HepG2 (cell line): ENCODE results near the gene CDK9. TPM values are rescaled to one million over a fixed set of nuclear protein-coding genes. Genes with fewer than 3 reads are reported as not detected.

Experiments used
- ATAD3A ChIP-seq: sonication (generic); formaldehyde crosslinking; IDR thresholded peaks from 2 replicates; pipeline ENCODE4 v1.4.0; 2020; ENCODE audit warnings: missing genetic modification reagents
- MBD4 ChIP-seq: IDR thresholded peaks from 2 replicates; pipeline ENCODE4 v1.6.1; 2012; ENCODE audit warnings: low read length, inconsistent platforms, borderline replicate concordance
- NFYB ChIP-seq: sonication (generic); formaldehyde crosslinking; IDR thresholded peaks from 2 replicates; pipeline ENCODE4 v1.4.0; 2020; ENCODE audit warnings: missing genetic modification reagents
- NR1H2 ChIP-seq: sonication (generic); formaldehyde crosslinking; IDR thresholded peaks from 2 replicates; pipeline ENCODE4 v1.8.1; 2022; ENCODE audit warnings: low read depth, missing genetic modification reagents, borderline replicate concordance
- SNRNP70 ChIP-seq: fragments of 200-400 bp; formaldehyde crosslinking; IDR thresholded peaks from 2 replicates; pipeline ENCODE4 v1.6.1; 2017; ENCODE audit warnings: mild to moderate bottlenecking, low read depth, low read length, moderate library complexity
- TOE1 ChIP-seq: sonication (generic); formaldehyde crosslinking; IDR thresholded peaks from 2 replicates; pipeline ENCODE4 v1.4.0; 2020; ENCODE audit warnings: mild to moderate bottlenecking, missing genetic modification reagents
- ZNF136 ChIP-seq: sonication (generic); formaldehyde crosslinking; IDR thresholded peaks from 2 replicates; pipeline ENCODE4 v1.8.1; 2022; ENCODE audit warnings: low read depth, mild to moderate bottlenecking, moderate library complexity, missing genetic modification reagents
- ZNF224 ChIP-seq: sonication (generic); formaldehyde crosslinking; IDR thresholded peaks from 2 replicates; pipeline ENCODE4 v1.5.0; 2020; ENCODE audit warnings: mild to moderate bottlenecking, missing genetic modification reagents
- ZNF30 ChIP-seq: sonication (generic); formaldehyde crosslinking; IDR thresholded peaks from 2 replicates; pipeline ENCODE4 v1.5.0; 2020; ENCODE audit warnings: mild to moderate bottlenecking, missing genetic modification reagents
- ZNF317 ChIP-seq: sonication (generic); formaldehyde crosslinking; IDR thresholded peaks from 2 replicates; pipeline ENCODE4 v1.5.0; 2020; ENCODE audit warnings: mild to moderate bottlenecking, missing genetic modification reagents
- ZNF354B ChIP-seq: sonication (generic); formaldehyde crosslinking; IDR thresholded peaks from 2 replicates; pipeline ENCODE4 v1.8.0; 2022; ENCODE audit warnings: mild to moderate bottlenecking, missing genetic modification reagents
- ZNF564 ChIP-seq: sonication (generic); formaldehyde crosslinking; IDR thresholded peaks from 2 replicates; pipeline ENCODE4 v1.8.1; 2023; ENCODE audit warnings: mild to moderate bottlenecking, missing genetic modification reagents
- ZNF607 ChIP-seq: sonication (generic); formaldehyde crosslinking; IDR thresholded peaks from 2 replicates; pipeline ENCODE4 v1.5.1; 2020; ENCODE audit warnings: missing genetic modification reagents, mild to moderate bottlenecking, borderline replicate concordance
- ZNF772 ChIP-seq: sonication (generic); formaldehyde crosslinking; IDR thresholded peaks from 2 replicates; pipeline ENCODE4 v1.5.0; 2020; ENCODE audit warnings: mild to moderate bottlenecking, missing genetic modification reagents
- polyA plus RNA-seq, 8 experiments: library from polyadenylated mRNA; depleted of rRNA in 3 of 8; stranded (reverse) in 7 of 8; unstranded in 1 of 8; fragments of >200 nt; fragmentation: Illumina TruSeq in 4 of 8; extraction: Trizol in 4 of 8; gene quantifications; 2 replicates each; pipeline versions ENCODE4 v1.2.1 to v1.2.3, GENCODE V29; 2011 to 2016; ENCODE audit warnings: low read depth in 4 of 8, missing spikeins in 1 of 8, mixed read lengths in 1 of 8; ENCODE audit not compliant: insufficient read depth in 1 of 8
- total RNA-seq, 5 experiments: library from RNA; depleted of rRNA; stranded (reverse); fragments of >200 nt; fragmentation: Illumina TruSeq; extraction: Trizol; gene quantifications; 2 replicates each; pipeline ENCODE4 v1.2.3, GENCODE V29; 2016; ENCODE audit warnings: low read depth in 1 of 5
- TF ChIP-seq, protein P1 (sequence below): fragments of 450-650 bp; IDR thresholded peaks from 2 replicates; pipeline ENCODE4 v1.6.1; 2017; ENCODE audit warnings: mild to moderate bottlenecking
- TF ChIP-seq, protein P2 (sequence below): sonication (generic); formaldehyde crosslinking; IDR thresholded peaks from 2 replicates; pipeline ENCODE4 v1.9.0; 2022; ENCODE audit warnings: missing genetic modification reagents, mild to moderate bottlenecking, borderline replicate concordance
- TF ChIP-seq, protein P3 (sequence below): sonication (generic); formaldehyde crosslinking; IDR thresholded peaks from 2 replicates; pipeline ENCODE4 v1.8.0; 2022; ENCODE audit warnings: missing genetic modification reagents, low read depth, mild to moderate bottlenecking, borderline replicate concordance
- TF ChIP-seq, protein P4 (sequence below): sonication (generic); formaldehyde crosslinking; IDR thresholded peaks from 2 replicates; pipeline ENCODE4 v1.9.0; 2021; ENCODE audit warnings: missing genetic modification reagents, borderline replicate concordance
- TF ChIP-seq, protein P5 (sequence below): sonication (generic); formaldehyde crosslinking; IDR thresholded peaks from 2 replicates; pipeline ENCODE4 v1.4.0; 2020; ENCODE audit warnings: mild to moderate bottlenecking, missing genetic modification reagents
- TF ChIP-seq, protein P6 (sequence below): sonication (generic); formaldehyde crosslinking; IDR thresholded peaks from 2 replicates; pipeline ENCODE4 v1.4.0; 2020; ENCODE audit warnings: missing genetic modification reagents

Gene CDK9
- total and polyA plus RNA-seq, 2 of the 13 experiments (the other 11 are each of a cell fraction or from before 2014, with no cell fraction given), result 16.8 to 21.5 TPM

DNA sequence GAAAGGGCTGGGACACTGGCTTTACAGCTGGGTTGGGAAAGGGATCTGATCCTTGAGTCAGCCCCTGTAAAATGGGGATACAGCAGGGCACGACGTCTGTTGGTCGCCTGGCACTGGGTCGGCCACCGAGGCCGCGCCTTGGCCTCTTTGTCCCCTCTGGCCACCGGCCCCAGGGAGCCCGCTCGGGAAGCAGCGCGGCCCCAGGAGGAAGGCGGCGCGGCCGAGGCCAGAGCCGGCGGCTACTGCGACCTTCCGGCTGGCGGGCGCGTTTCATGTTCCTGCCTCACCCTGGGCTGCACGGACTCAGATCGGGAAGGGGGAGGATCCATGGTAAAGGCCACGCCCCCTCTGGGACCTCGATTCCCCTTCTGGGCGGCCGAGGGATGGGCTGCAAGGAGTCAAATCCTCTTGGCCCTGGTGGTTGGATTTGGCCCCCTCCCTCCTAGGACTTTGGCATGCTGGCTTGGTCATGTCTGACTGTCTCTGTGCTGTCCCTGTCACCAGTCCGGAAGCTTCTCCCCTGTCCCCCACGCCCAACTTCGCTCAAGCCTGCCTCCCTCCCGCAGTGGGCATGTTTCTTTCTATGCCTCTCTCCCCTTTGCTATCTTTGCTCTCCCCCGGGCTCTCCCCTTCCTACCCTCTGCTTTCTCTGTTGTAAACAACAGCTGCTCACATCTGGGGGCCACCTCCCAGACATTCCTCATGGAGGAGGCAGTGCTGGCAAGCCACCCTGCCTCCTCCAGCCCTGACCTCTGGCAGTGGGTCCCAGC lies 42.6 kb downstream of the CDK9 start (continued):
- TF ChIP-seq, protein P1, sequence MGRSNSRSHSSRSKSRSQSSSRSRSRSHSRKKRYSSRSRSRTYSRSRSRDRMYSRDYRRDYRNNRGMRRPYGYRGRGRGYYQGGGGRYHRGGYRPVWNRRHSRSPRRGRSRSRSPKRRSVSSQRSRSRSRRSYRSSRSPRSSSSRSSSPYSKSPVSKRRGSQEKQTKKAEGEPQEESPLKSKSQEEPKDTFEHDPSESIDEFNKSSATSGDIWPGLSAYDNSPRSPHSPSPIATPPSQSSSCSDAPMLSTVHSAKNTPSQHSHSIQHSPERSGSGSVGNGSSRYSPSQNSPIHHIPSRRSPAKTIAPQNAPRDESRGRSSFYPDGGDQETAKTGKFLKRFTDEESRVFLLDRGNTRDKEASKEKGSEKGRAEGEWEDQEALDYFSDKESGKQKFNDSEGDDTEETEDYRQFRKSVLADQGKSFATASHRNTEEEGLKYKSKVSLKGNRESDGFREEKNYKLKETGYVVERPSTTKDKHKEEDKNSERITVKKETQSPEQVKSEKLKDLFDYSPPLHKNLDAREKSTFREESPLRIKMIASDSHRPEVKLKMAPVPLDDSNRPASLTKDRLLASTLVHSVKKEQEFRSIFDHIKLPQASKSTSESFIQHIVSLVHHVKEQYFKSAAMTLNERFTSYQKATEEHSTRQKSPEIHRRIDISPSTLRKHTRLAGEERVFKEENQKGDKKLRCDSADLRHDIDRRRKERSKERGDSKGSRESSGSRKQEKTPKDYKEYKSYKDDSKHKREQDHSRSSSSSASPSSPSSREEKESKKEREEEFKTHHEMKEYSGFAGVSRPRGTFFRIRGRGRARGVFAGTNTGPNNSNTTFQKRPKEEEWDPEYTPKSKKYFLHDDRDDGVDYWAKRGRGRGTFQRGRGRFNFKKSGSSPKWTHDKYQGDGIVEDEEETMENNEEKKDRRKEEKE, result no peak
- 0 out of 2 replicates have a peak, but pooled peaks have one; percentile 42 for TF ChIP-seq ZNF224 (CRISPR knock-in tag)
- TF ChIP-seq, protein P2, sequence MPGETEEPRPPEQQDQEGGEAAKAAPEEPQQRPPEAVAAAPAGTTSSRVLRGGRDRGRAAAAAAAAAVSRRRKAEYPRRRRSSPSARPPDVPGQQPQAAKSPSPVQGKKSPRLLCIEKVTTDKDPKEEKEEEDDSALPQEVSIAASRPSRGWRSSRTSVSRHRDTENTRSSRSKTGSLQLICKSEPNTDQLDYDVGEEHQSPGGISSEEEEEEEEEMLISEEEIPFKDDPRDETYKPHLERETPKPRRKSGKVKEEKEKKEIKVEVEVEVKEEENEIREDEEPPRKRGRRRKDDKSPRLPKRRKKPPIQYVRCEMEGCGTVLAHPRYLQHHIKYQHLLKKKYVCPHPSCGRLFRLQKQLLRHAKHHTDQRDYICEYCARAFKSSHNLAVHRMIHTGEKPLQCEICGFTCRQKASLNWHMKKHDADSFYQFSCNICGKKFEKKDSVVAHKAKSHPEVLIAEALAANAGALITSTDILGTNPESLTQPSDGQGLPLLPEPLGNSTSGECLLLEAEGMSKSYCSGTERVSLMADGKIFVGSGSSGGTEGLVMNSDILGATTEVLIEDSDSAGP (CRISPR knock-in tag), result peak; percentile 77; the same call in 1 of the 2 replicates
- peak; percentile 36; the same call in 1 of the 2 replicates for TF ChIP-seq ZNF317
- TF ChIP-seq, protein P3, sequence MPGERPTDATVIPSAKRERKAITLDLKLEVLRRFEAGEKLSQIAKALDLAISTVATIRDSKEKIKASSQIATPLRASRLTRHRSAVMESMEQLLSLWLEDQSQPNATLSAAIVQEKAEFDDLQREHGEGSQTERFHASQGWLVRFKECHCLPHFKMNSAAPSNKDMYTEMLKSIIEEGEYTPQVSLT (CRISPR knock-in tag), result no peak
- TF ChIP-seq ZNF607 (CRISPR knock-in tag), result no peak
- no peak for TF ChIP-seq ZNF30
- no peak for TF ChIP-seq NR1H2 (CRISPR knock-in tag)
- TF ChIP-seq ZNF354B, result no peak
- TF ChIP-seq MBD4, result no peak
- no peak for TF ChIP-seq SNRNP70
- TF ChIP-seq ATAD3A (CRISPR knock-in tag), result no peak
- TF ChIP-seq, protein P4, sequence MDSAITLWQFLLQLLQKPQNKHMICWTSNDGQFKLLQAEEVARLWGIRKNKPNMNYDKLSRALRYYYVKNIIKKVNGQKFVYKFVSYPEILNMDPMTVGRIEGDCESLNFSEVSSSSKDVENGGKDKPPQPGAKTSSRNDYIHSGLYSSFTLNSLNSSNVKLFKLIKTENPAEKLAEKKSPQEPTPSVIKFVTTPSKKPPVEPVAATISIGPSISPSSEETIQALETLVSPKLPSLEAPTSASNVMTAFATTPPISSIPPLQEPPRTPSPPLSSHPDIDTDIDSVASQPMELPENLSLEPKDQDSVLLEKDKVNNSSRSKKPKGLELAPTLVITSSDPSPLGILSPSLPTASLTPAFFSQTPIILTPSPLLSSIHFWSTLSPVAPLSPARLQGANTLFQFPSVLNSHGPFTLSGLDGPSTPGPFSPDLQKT (CRISPR knock-in tag), result no peak
- TF ChIP-seq, protein P5, sequence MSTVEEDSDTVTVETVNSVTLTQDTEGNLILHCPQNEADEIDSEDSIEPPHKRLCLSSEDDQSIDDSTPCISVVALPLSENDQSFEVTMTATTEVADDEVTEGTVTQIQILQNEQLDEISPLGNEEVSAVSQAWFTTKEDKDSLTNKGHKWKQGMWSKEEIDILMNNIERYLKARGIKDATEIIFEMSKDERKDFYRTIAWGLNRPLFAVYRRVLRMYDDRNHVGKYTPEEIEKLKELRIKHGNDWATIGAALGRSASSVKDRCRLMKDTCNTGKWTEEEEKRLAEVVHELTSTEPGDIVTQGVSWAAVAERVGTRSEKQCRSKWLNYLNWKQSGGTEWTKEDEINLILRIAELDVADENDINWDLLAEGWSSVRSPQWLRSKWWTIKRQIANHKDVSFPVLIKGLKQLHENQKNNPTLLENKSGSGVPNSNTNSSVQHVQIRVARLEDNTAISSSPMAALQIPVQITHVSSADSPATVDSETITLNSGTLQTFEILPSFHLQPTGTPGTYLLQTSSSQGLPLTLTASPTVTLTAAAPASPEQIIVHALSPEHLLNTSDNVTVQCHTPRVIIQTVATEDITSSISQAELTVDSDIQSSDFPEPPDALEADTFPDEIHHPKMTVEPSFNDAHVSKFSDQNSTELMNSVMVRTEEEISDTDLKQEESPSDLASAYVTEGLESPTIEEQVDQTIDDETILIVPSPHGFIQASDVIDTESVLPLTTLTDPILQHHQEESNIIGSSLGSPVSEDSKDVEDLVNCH (CRISPR knock-in tag), result no peak
- TF ChIP-seq NFYB (CRISPR knock-in tag), result no peak
- TF ChIP-seq ZNF136 (CRISPR knock-in tag), result no peak
- no peak for TF ChIP-seq TOE1
- TF ChIP-seq ZNF564 (CRISPR knock-in tag), result 0 out of 2 replicates have a peak, but pooled peaks have one; percentile 18
- TF ChIP-seq, protein P6, sequence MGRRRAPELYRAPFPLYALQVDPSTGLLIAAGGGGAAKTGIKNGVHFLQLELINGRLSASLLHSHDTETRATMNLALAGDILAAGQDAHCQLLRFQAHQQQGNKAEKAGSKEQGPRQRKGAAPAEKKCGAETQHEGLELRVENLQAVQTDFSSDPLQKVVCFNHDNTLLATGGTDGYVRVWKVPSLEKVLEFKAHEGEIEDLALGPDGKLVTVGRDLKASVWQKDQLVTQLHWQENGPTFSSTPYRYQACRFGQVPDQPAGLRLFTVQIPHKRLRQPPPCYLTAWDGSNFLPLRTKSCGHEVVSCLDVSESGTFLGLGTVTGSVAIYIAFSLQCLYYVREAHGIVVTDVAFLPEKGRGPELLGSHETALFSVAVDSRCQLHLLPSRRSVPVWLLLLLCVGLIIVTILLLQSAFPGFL (CRISPR knock-in tag), result no peak
- TF ChIP-seq ZNF772 (CRISPR knock-in tag), result no peak
